K562 (cell line): ENCODE data around the gene SCAMP1. TPM values are rescaled to one million over a fixed set of nuclear protein-coding genes. Genes with fewer than 3 reads are reported as not detected.

Source experiments
- ATAC-seq: fragments of 200-7000 bp; cut with Tn5 transposase; 3 replicates; pipeline ENCODE4 v1.9.1; 2020; ENCODE audit warnings: moderate library complexity
- BruUV-seq: library from RNA; stranded (reverse); fragments of 400-500 nt; replicated peaks from 2 replicates; lab custom pipeline; 2021; lab: Mats Ljungman, UMichigan
- CTCF ChIA-PET: fragments of 300-600 bp; formaldehyde crosslinking; extraction: SDS; loops from one replicate; lab custom pipeline; 2021; ENCODE audit warnings: low intra/inter-chr PET ratio; lab: Yijun Ruan, JAX
- POLR2A ChIA-PET: fragments of 300-600, 350-650 bp; sonication (Branson Sonifier 250); formaldehyde crosslinking; extraction: SDS; loops from one replicate; lab custom pipeline; 2021; ENCODE audit warnings: antibody characterized with exemption, inconsistent platforms; lab: Yijun Ruan, JAX
- DNase-seq, 4 experiments: peaks; one replicate each; pipeline versions ENCODE4 v3.0.0 to v3.0.0-alpha.2; 2011 to 2018; ENCODE audit warnings: low spot score in 3 of 4, mixed read lengths in 3 of 4; ENCODE audit errors: extremely low read depth in 1 of 4
- FAIRE-seq: peaks from 2 replicates; lab custom pipeline; 2011; peaks lifted over from hg19 to GRCh38; lab: Jason Lieb, UNC
- H2AFZ ChIP-seq: 2 replicates; pipeline ENCODE4 v1.6.0; 2011; ENCODE audit warnings: low read depth, low read length, control low read depth, inconsistent platforms
- H3K27ac ChIP-seq: fragments of 200-600 bp; 3 replicates; pipeline ENCODE4 v1.8.0; 2011; ENCODE audit warnings: low read depth, mild to moderate bottlenecking, control low read depth, inconsistent platforms, low read length, moderate library complexity, mixed read lengths; ENCODE audit errors: extremely low read depth
- H3K27me3 ChIP-seq, 2 experiments: fragments of 300-600 bp in 1 of 2; 2 replicates in 1 of 2; 3 replicates in 1 of 2; pipeline versions ENCODE4 v1.6.0 to v1.8.0; 2011; ENCODE audit warnings: inconsistent platforms in 2 of 2, low read length in 2 of 2, mild to moderate bottlenecking in 1 of 2, mixed read lengths in 1 of 2, moderate library complexity in 1 of 2; ENCODE audit not compliant: control insufficient read depth in 2 of 2, insufficient read depth in 2 of 2
- H3K36me3 ChIP-seq: fragments of 300-600 bp; 3 replicates; pipeline ENCODE4 v1.8.0; 2011; ENCODE audit warnings: mild to moderate bottlenecking, low read length, inconsistent platforms; ENCODE audit not compliant: control insufficient read depth, insufficient read depth
- H3K4me1 ChIP-seq, 2 experiments: fragments of 200-600 bp in 1 of 2; replicated peaks in 1 of 2; 2 replicates in 1 of 2; 3 replicates in 1 of 2; pipeline versions ENCODE4 v1.5.1 to v1.8.0; 2011; ENCODE audit warnings: inconsistent platforms in 2 of 2, low read length in 2 of 2, mild to moderate bottlenecking in 1 of 2, mixed read lengths in 1 of 2, moderate library complexity in 1 of 2; ENCODE audit not compliant: control insufficient read depth in 2 of 2, insufficient read depth in 2 of 2
- H3K4me2 ChIP-seq: 2 replicates; pipeline ENCODE4 v1.6.1; 2011; ENCODE audit warnings: low read length, control low read depth, inconsistent platforms, mixed read lengths; ENCODE audit not compliant: insufficient read depth
- H3K4me3 ChIP-seq: fragments of 200-600 bp; sonication (generic), shearing (Covaris generic); 2 replicates; pipeline ENCODE4 v1.5.1; 2016; ENCODE audit warnings: control low read depth, inconsistent platforms
- H3K79me2 ChIP-seq: fragments of 200-600 bp; 3 replicates; pipeline ENCODE4 v1.8.0; 2011; ENCODE audit warnings: low read length, inconsistent platforms; ENCODE audit not compliant: control insufficient read depth, insufficient read depth
- H3K9ac ChIP-seq, 2 experiments: 2 replicates each; pipeline versions ENCODE4 v1.6.0 to v1.6.1; 2011; ENCODE audit warnings: low read depth in 2 of 2, low read length in 2 of 2, control low read depth in 1 of 2, inconsistent platforms in 1 of 2, mild to moderate bottlenecking in 1 of 2, mixed read lengths in 1 of 2; ENCODE audit not compliant: insufficient read depth in 1 of 2
- H3K9me1 ChIP-seq: one replicate; pipeline ENCODE4 v1.6.0; 2011; ENCODE audit warnings: inconsistent platforms, mild to moderate bottlenecking, low read length, moderate library complexity; ENCODE audit not compliant: control insufficient read depth, insufficient read depth
- H3K9me3 ChIP-seq: replicated peaks from 2 replicates; pipeline ENCODE4 v1.5.1; 2011; ENCODE audit warnings: low read depth, low read length, inconsistent platforms; ENCODE audit not compliant: control insufficient read depth, insufficient read depth
- H4K20me1 ChIP-seq: replicated peaks from 2 replicates; pipeline ENCODE4 v1.6.1; 2011; ENCODE audit warnings: low read length, inconsistent platforms, mixed read lengths; ENCODE audit not compliant: control insufficient read depth, insufficient read depth
- ARNT ChIP-seq, 2 experiments: fragments of 450-650 bp; IDR thresholded peaks; 2 replicates each; pipeline ENCODE4 v1.6.1; 2016; ENCODE audit warnings: mild to moderate bottlenecking in 1 of 2
- CTCF ChIP-seq, 3 experiments: IDR thresholded peaks in 2 of 3; conservative IDR thresholded peaks in 1 of 3; 2 replicates each; pipeline ENCODE4 v1.5.1; 2011 to 2012; ENCODE audit warnings: low read length in 3 of 3, mild to moderate bottlenecking in 3 of 3, control low read depth in 2 of 3, improper control_type of control experiment in 1 of 3, inconsistent platforms in 1 of 3, low read depth in 1 of 3, mixed read lengths in 1 of 3, moderate library complexity in 1 of 3; ENCODE audit not compliant: insufficient read depth in 2 of 3
- ELK3 ChIP-seq: fragments of 450-650 bp; formaldehyde crosslinking; IDR thresholded peaks from 2 replicates; pipeline ENCODE4 v1.4.0; 2020; ENCODE audit warnings: mild to moderate bottlenecking
- HNRNPK ChIP-seq: fragments of 200-400 bp; formaldehyde crosslinking; IDR thresholded peaks from one replicate; pipeline ENCODE4 v1.6.1; 2018; ENCODE audit warnings: mild to moderate bottlenecking, low read depth, low read length; ENCODE audit not compliant: poor library complexity, severe bottlenecking
- PHF21A ChIP-seq: fragments of 450-650 bp; IDR thresholded peaks from 2 replicates; pipeline ENCODE4 v1.6.1; 2017; ENCODE audit warnings: low read depth, borderline replicate concordance
- ZNF444 ChIP-seq: fragments of 250-450 bp; sonication (Bioruptor Pico); IDR thresholded peaks from 2 replicates; pipeline ENCODE4 v1.4.0; 2020; ENCODE audit warnings: mild to moderate bottlenecking, moderate library complexity
- WGBS: fragments of 100-300 bp; shearing (Covaris generic); methylation state at CpG from one replicate; pipeline ENCODE4 v1.1.6; 2016; ENCODE audit warnings: low coverage, mixed read lengths; ENCODE audit not compliant: insufficient coverage; ENCODE audit errors: missing lambda C conversion rate; 5-methylcytosine and 5-hydroxymethylcytosine counted together
- in situ Hi-C: fragments of 300-500 bp; cut with MboI; formaldehyde crosslinking; loops from 4 replicates; pipeline ENCODE4 v1.15.0; 2018; ENCODE audit warnings: inconsistent platforms, mixed read lengths
- intact Hi-C: fragments of 100-400 bp; cut with micrococcal nuclease; formaldehyde crosslinking; loops from 2 replicates; pipeline ENCODE4 v1.14.2; 2022
- polyA plus RNA-seq, 8 experiments: library from polyadenylated mRNA; depleted of rRNA in 4 of 8; stranded (reverse) in 5 of 8; unstranded in 3 of 8; fragments of >200 nt; fragmentation: Nextera tagmentation in 2 of 8; fragmentation: Illumina TruSeq in 1 of 8; extraction: Ambion mirVana in 2 of 8; extraction: Trizol in 1 of 8; gene quantifications; 2 replicates each; pipeline versions ENCODE4 v1.2.1 to v1.2.3, GENCODE V29; 2011 to 2014; ENCODE audit warnings: inconsistent platforms in 1 of 8, missing spikeins in 1 of 8
- total RNA-seq, 7 experiments: library from RNA; depleted of rRNA in 6 of 7; stranded (reverse); fragments of >200 nt in 6 of 7; fragmentation: Illumina TruSeq in 2 of 7; extraction: Trizol in 2 of 7; gene quantifications; 2 replicates each; pipeline versions ENCODE4 v1.2.1 to v1.2.3, GENCODE V29; 2011 to 2021; ENCODE audit warnings: low replicate concordance in 1 of 7

SCAMP1 gene
- total and polyA plus RNA-seq, 9 of the 15 experiments (the other 6 are each of a cell fraction or from before 2014, with no cell fraction given) = 5.4 to 23.9 (median 13.8) TPM

GRCh38 chr5:78490709-78491485 is 130.5 kb downstream of the SCAMP1 start:
- CTCF ChIA-PET = no interaction called here
- no peaks in the 10 kb centered on the region; the same call in 2 of the 3 replicates for H3K79me2 ChIP-seq
- H3K9me1 ChIP-seq = no peaks in the 10 kb centered on the region
- H3K27ac ChIP-seq = no peak overlapping the region
- peaks cover 34% of the 10 kb centered on the region for H3K36me3 ChIP-seq
- no peaks in the 10 kb centered on the region; the same call in 1 of the 2 replicates for H3K9me3 ChIP-seq
- TF ChIP-seq ELK3 (CRISPR knock-in tag) = no peak
- TF ChIP-seq ZNF444 = no peak
- TF ChIP-seq ARNT (IDR thresholded peaks at IDR 0.05) = no peak
- TF ChIP-seq CTCF (IDR thresholded peaks at IDR 0.05 in 2 of 3, conservative IDR thresholded peaks at IDR 0.05 in 1 of 3; ENCODE audit: insufficient read depth in 2 of 3, low read depth in 1 of 3, low read length in 3 of 3) = no peak
- no peak for TF ChIP-seq PHF21A
- TF ChIP-seq HNRNPK = no peak
- in situ Hi-C loops (no loop called here), intact Hi-C loops (no loop called here)
- POLR2A ChIA-PET = interaction anchor here (1.0 kb wide), 2 partner anchors 12 to 19 kb away, joined by 3 read pairs; no protein-coding TSS in a partner anchor
- no peak overlapping the region for H2AFZ ChIP-seq
- no peak overlapping the region for H3K9ac ChIP-seq
- H3K4me2 ChIP-seq = no peak overlapping the region
- no peak for ATAC-seq
- no peaks in the 10 kb centered on the region for H4K20me1 ChIP-seq
- H3K27me3 ChIP-seq = no peaks in the 10 kb centered on the region
- no TSS peak for BruUV-seq
- no peak for FAIRE-seq
- peaks cover 2 to 16% of the 10 kb centered on the region in 2 experiments; a peak in 4 of 5 replicates for H3K4me1 ChIP-seq
- WGBS = 66% methylated on average over 4 of the region's 4 CpGs
- no peak for DNase-seq
- H3K4me3 ChIP-seq = no peak overlapping the region
